ENCODE measurements around the gene ZNF518B.
A peak's percentile ranks its signal among the peaks of the same experiment; 100 is the strongest.
"Not testable (repeated sequence)": the region's sequence is repeated elsewhere in the genome, so short reads cannot be mapped to it uniquely, and the experiment has no call there.

The ZNF518B gene

GRCh38 chr4:10455133-10455532 lies 2.1 kb downstream of the ZNF518B start:
- no peak for DNase-seq

- DNase-seq: no peak
Measured at GRCh38 chr4:10454726-10455125, 2.5 kb downstream of the ZNF518B start.

GRCh38 chr4:10454121-10454520 lies 3.1 kb downstream of the ZNF518B start:
- no peak for DNase-seq

- no peak for DNase-seq
Measured at GRCh38 chr4:10448991-10449390, 8.2 kb downstream of the ZNF518B start.

GRCh38 chr4:10442976-10443375 lies 14.2 kb downstream of the ZNF518B start:
- no peak for DNase-seq

- no peak for DNase-seq
Measured at GRCh38 chr4:10441512-10441911, 15.7 kb downstream of the ZNF518B start.

- no peak for DNase-seq
Measured at GRCh38 chr4:10438924-10439323, 18.3 kb downstream of the ZNF518B start.

- no peak for DNase-seq
Measured at GRCh38 chr4:10437735-10438134, 19.5 kb downstream of the ZNF518B start.

GRCh38 chr4:10427680-10428079 lies 29.5 kb downstream of the ZNF518B start:
- not testable (repeated sequence) for DNase-seq

GRCh38 chr4:10421344-10422055 lies 35.7 kb downstream of the ZNF518B start:
- DNase-seq: no peak

GRCh38 chr4:10417740-10418139 lies 39.5 kb downstream of the ZNF518B start:
- DNase-seq: no peak

GRCh38 chr4:10416441-10416840 lies 40.8 kb downstream of the ZNF518B start:
- no peak for DNase-seq

GRCh38 chr4:10413177-10413576 lies 44.0 kb downstream of the ZNF518B start:
- no peak for DNase-seq

- DNase-seq: no peak
Measured at GRCh38 chr4:10405672-10406071, 51.6 kb downstream of the ZNF518B start.

- DNase-seq: peak; percentile 2
Measured at GRCh38 chr4:10403633-10404445, 53.4 kb downstream of the ZNF518B start.

GRCh38 chr4:10395971-10396580 lies 61.1 kb downstream of the ZNF518B start:
- no peak for DNase-seq
